IMR-90 (cell line): Measurements from ENCODE around the gene ZC3H12D. TPM values are rescaled to one million over a fixed set of nuclear protein-coding genes. Genes with fewer than 3 reads are reported as not detected.

ENCODE experiments used
- ATAC-seq: fragments of 200-7000 bp; cut with Tn5 transposase; 2 replicates; pipeline ENCODE4 v1.9.1; 2020; ENCODE audit warnings: low read depth, mild to moderate bottlenecking, moderate library complexity
- BruUV-seq: library from RNA; stranded (reverse); fragments of 400-500 nt; replicated peaks from 2 replicates; lab custom pipeline; 2021; lab: Mats Ljungman, UMichigan
- CTCF ChIA-PET: fragments of 300-600 bp; formaldehyde crosslinking; extraction: SDS; loops from one replicate; lab custom pipeline; 2021; ENCODE audit warnings: antibody characterized with exemption; lab: Yijun Ruan, JAX
- POLR2A ChIA-PET: fragments of 300-600 bp; sonication (Branson Sonifier 250); formaldehyde crosslinking; loops from one replicate; lab custom pipeline; 2022; ENCODE audit warnings: antibody characterized with exemption; ENCODE audit not compliant: unreplicated experiment; lab: Charles Lee
- DNase-seq: peaks from one replicate; pipeline ENCODE4 v3.0.0; 2013
- H2AFZ ChIP-seq: replicated peaks from 2 replicates; pipeline ENCODE3; 2013; ENCODE audit warnings: low read length, mild to moderate bottlenecking; ENCODE audit not compliant: poor library complexity
- H2AK5ac ChIP-seq: 2 replicates; pipeline ENCODE4 v1.6.1; 2013; ENCODE audit warnings: low read depth, low read length, inconsistent platforms
- H2AK9ac ChIP-seq: replicated peaks from 2 replicates; pipeline ENCODE3; 2013; ENCODE audit warnings: mild to moderate bottlenecking, low read depth, low read length, moderate library complexity; ENCODE audit not compliant: poor library complexity
- H2BK120ac ChIP-seq: 2 replicates; pipeline ENCODE4 v1.6.1; 2013; ENCODE audit warnings: low read depth, low read length, inconsistent platforms
- H2BK15ac ChIP-seq: 3 replicates; pipeline ENCODE4 v1.6.1; 2013; ENCODE audit warnings: low read depth, low read length, inconsistent platforms
- H2BK20ac ChIP-seq: 2 replicates; pipeline ENCODE4 v1.6.1; 2013; ENCODE audit warnings: low read depth, mild to moderate bottlenecking, inconsistent platforms, low read length, moderate library complexity
- H2BK5ac ChIP-seq: 2 replicates; pipeline ENCODE4 v1.6.1; 2013; ENCODE audit warnings: mild to moderate bottlenecking, low read depth, low read length, inconsistent platforms; ENCODE audit not compliant: poor library complexity, severe bottlenecking
- H3K14ac ChIP-seq: replicated peaks from 2 replicates; pipeline ENCODE4 v1.6.1; 2013; ENCODE audit warnings: low read depth, low read length, inconsistent platforms
- H3K18ac ChIP-seq: 2 replicates; pipeline ENCODE4 v1.6.1; 2013; ENCODE audit warnings: low read depth, low read length, control low read depth
- H3K23ac ChIP-seq: 2 replicates; pipeline ENCODE4 v1.6.1; 2013; ENCODE audit warnings: low read depth, low read length, inconsistent platforms
- H3K27ac ChIP-seq: 2 replicates; pipeline ENCODE4 v1.5.1; 2013; ENCODE audit warnings: mild to moderate bottlenecking, control low read depth, low read length; ENCODE audit not compliant: insufficient read depth
- H3K27me3 ChIP-seq: 2 replicates; pipeline ENCODE4 v1.6.1; 2013; ENCODE audit warnings: low read length; ENCODE audit not compliant: control insufficient read depth, insufficient read depth
- H3K36me3 ChIP-seq: 2 replicates; pipeline ENCODE4 v1.6.1; 2013; ENCODE audit warnings: low read length, mixed read lengths; ENCODE audit not compliant: control insufficient read depth, insufficient read depth
- H3K4ac ChIP-seq: 2 replicates; pipeline ENCODE4 v1.6.1; 2013; ENCODE audit warnings: low read depth, low read length, inconsistent platforms
- H3K4me1 ChIP-seq: 2 replicates; pipeline ENCODE4 v1.6.1; 2013; ENCODE audit warnings: low read length, mixed read lengths; ENCODE audit not compliant: control insufficient read depth, insufficient read depth
- H3K4me2 ChIP-seq: 2 replicates; pipeline ENCODE4 v1.6.1; 2013; ENCODE audit warnings: low read depth, mild to moderate bottlenecking, control low read depth, low read length, moderate library complexity
- H3K4me3 ChIP-seq: 2 replicates; pipeline ENCODE4 v1.5.1; 2013; ENCODE audit warnings: low read depth, mild to moderate bottlenecking, control low read depth, low read length, moderate library complexity; ENCODE audit not compliant: insufficient read depth
- H3K56ac ChIP-seq: 2 replicates; pipeline ENCODE4 v1.6.1; 2013; ENCODE audit warnings: low read length, inconsistent platforms; ENCODE audit not compliant: insufficient read depth; ENCODE audit errors: extremely low read depth
- H3K79me1 ChIP-seq, 2 experiments: 2 replicates each; pipeline ENCODE4 v1.6.1; 2013; ENCODE audit warnings: low read length in 2 of 2, inconsistent platforms in 1 of 2, low read depth in 1 of 2
- H3K9ac ChIP-seq: 2 replicates; pipeline ENCODE4 v1.6.1; 2013; ENCODE audit warnings: low read depth, low read length, control low read depth
- H3K9me1 ChIP-seq: 2 replicates; pipeline ENCODE4 v1.6.1; 2013; ENCODE audit warnings: low read length, inconsistent platforms; ENCODE audit not compliant: insufficient read depth
- H3K9me3 ChIP-seq: 2 replicates; pipeline ENCODE4 v1.6.1; 2013; ENCODE audit warnings: low read length; ENCODE audit not compliant: control insufficient read depth, insufficient read depth
- H4K20me1 ChIP-seq: 2 replicates; pipeline ENCODE4 v1.6.1; 2013; ENCODE audit warnings: low read length, inconsistent platforms; ENCODE audit not compliant: insufficient read depth
- H4K5ac ChIP-seq: 2 replicates; pipeline ENCODE4 v1.6.1; 2013; ENCODE audit warnings: mild to moderate bottlenecking, low read depth, low read length, control low read depth
- H4K8ac ChIP-seq, 2 experiments: 2 replicates each; pipeline ENCODE4 v1.6.1; 2013; ENCODE audit warnings: low read depth in 2 of 2, low read length in 2 of 2, control low read depth in 1 of 2, inconsistent platforms in 1 of 2
- H4K91ac ChIP-seq: 2 replicates; pipeline ENCODE4 v1.6.1; 2013; ENCODE audit warnings: low read depth, low read length, inconsistent platforms; ENCODE audit not compliant: insufficient read depth
- BHLHE40 ChIP-seq: fragments of 150-350 bp; IDR thresholded peaks from 2 replicates; pipeline ENCODE4 v1.6.1; 2016; ENCODE audit warnings: mild to moderate bottlenecking, low read depth, low read length
- CEBPB ChIP-seq: IDR thresholded peaks from 2 replicates; pipeline ENCODE4 v1.6.1; 2012; ENCODE audit warnings: low read depth, low read length, improper control_type of control experiment
- CHD1 ChIP-seq: IDR thresholded peaks from 2 replicates; pipeline ENCODE4 v1.6.1; 2012; ENCODE audit warnings: low read depth, low read length, improper control_type of control experiment
- FOS ChIP-seq: fragments of 150-350 bp; IDR thresholded peaks from 2 replicates; pipeline ENCODE4 v1.6.1; 2016; ENCODE audit warnings: low read depth, low read length
- MAFK ChIP-seq: IDR thresholded peaks from 2 replicates; pipeline ENCODE4 v1.6.1; 2012; ENCODE audit warnings: low read depth, low read length, improper control_type of control experiment
- MAZ ChIP-seq: IDR thresholded peaks from 2 replicates; pipeline ENCODE4 v1.6.1; 2012; ENCODE audit warnings: low read depth, mild to moderate bottlenecking, low read length, improper control_type of control experiment, moderate library complexity, borderline replicate concordance
- MXI1 ChIP-seq: IDR thresholded peaks from 2 replicates; pipeline ENCODE4 v1.6.1; 2012; ENCODE audit warnings: low read depth, mild to moderate bottlenecking, low read length, moderate library complexity, borderline replicate concordance
- NFE2L2 ChIP-seq: fragments of 150-350 bp; IDR thresholded peaks from 2 replicates; pipeline ENCODE4 v1.6.1; 2016; ENCODE audit warnings: low read depth, mild to moderate bottlenecking, low read length
- RCOR1 ChIP-seq: IDR thresholded peaks from 2 replicates; pipeline ENCODE4 v1.6.1; 2012; ENCODE audit warnings: mild to moderate bottlenecking, low read length, improper control_type of control experiment; ENCODE audit not compliant: insufficient replicate concordance
- RFX5 ChIP-seq: IDR thresholded peaks from 2 replicates; pipeline ENCODE4 v1.8.0; 2012; ENCODE audit warnings: low read depth, mild to moderate bottlenecking, low read length, moderate library complexity
- SMC3 ChIP-seq: fragments of 150-350 bp; IDR thresholded peaks from 2 replicates; pipeline ENCODE4 v1.6.1; 2016; ENCODE audit warnings: low read depth, mild to moderate bottlenecking, antibody characterized with exemption, low read length, moderate library complexity
- WGBS, 2 experiments: methylation state at CpG; one replicate each; pipeline versions ENCODE4 v1.1.5 to v1.1.7; 2013; ENCODE audit warnings: missing lambda C conversion rate in 2 of 2; ENCODE audit not compliant: insufficient read length in 1 of 2; ENCODE audit errors: extremely low coverage in 2 of 2; 5-methylcytosine and 5-hydroxymethylcytosine counted together
- dilution Hi-C: fragments of 300-500 bp; cut with HindIII; formaldehyde crosslinking; loops from one replicate; pipeline ENCODE4 v1.14.3; 2018; ENCODE audit warnings: low sequenced_read_pairs; ENCODE audit not compliant: unreplicated experiment
- in situ Hi-C: fragments of 300-500 bp; cut with MboI; formaldehyde crosslinking; loops from 3 replicates; pipeline ENCODE4 v1.14.3; 2019; ENCODE audit warnings: low sequenced_read_pairs, inconsistent platforms, mixed read lengths
- intact Hi-C: fragments of 100-400 bp; cut with micrococcal nuclease; formaldehyde crosslinking; loops from 2 replicates; pipeline ENCODE4 v1.10.0; 2022
- polyA plus RNA-seq, 3 experiments: library from polyadenylated mRNA; depleted of rRNA; stranded (reverse); fragments of >200 nt; gene quantifications; 2 replicates each; pipeline ENCODE4 v1.2.3, GENCODE V29; 2012; ENCODE audit warnings: low replicate concordance in 1 of 3
- total RNA-seq: library from RNA; depleted of rRNA; stranded (reverse); fragments of >200 nt; gene quantifications from 2 replicates; pipeline ENCODE4 v1.2.3, GENCODE V29; 2012
- TF ChIP-seq, protein P1 (sequence below): fragments of 150-350 bp; IDR thresholded peaks from 2 replicates; pipeline ENCODE4 v1.6.1; 2016; ENCODE audit warnings: low read depth, mild to moderate bottlenecking, low read length, moderate library complexity, borderline replicate concordance

Gene ZC3H12D
- total and polyA plus RNA-seq, 2 of the 4 experiments (the other 2 are of a cell fraction) = under 0.01 to 0.12 TPM

DNA sequence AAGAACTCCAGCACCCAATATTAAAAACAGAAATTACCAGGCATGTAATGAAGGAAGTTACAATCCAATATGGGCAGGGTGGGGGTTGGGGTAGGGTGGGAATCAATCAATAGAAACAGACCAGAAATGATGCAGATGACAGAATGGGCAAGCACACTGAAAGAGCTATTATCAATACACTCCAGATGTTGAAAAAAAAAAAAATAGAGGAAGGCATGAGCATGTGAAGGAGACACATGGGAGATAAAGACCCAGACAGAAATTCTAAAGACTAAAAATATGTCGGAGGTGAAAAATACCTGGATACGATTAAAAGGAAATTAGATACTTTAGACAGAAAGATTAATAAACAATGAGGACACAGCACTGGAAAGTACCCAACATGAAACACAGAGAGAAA lies 19.1 kb upstream of the ZC3H12D start:
- H2BK20ac ChIP-seq = no peak overlapping the region
- no peaks in the 10 kb centered on the region for H3K4me1 ChIP-seq
- no peak overlapping the region for H2AK9ac ChIP-seq
- no peak overlapping the region for H3K4me2 ChIP-seq
- H2BK15ac ChIP-seq = no peak overlapping the region
- POLR2A ChIA-PET = no interaction called here
- no peak overlapping the region for H3K9ac ChIP-seq
- H2BK5ac ChIP-seq = no peak overlapping the region
- no TSS peak for BruUV-seq
- H3K27ac ChIP-seq = no peak overlapping the region
- TF ChIP-seq SMC3 (no peak), MAZ (no peak), RFX5 (no peak), RCOR1 (no peak), BHLHE40 (no peak), MXI1 (no peak), MAFK (no peak), NFE2L2 (no peak), FOS (no peak), CEBPB (no peak), CHD1 (no peak)
- TF ChIP-seq, protein P1, sequence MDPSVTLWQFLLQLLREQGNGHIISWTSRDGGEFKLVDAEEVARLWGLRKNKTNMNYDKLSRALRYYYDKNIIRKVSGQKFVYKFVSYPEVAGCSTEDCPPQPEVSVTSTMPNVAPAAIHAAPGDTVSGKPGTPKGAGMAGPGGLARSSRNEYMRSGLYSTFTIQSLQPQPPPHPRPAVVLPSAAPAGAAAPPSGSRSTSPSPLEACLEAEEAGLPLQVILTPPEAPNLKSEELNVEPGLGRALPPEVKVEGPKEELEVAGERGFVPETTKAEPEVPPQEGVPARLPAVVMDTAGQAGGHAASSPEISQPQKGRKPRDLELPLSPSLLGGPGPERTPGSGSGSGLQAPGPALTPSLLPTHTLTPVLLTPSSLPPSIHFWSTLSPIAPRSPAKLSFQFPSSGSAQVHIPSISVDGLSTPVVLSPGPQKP = no peak
- CTCF ChIA-PET = no interaction called here
- H4K91ac ChIP-seq = no peak overlapping the region
- intact Hi-C loops (no loop called here), in situ Hi-C loops (no loop called here), dilution Hi-C loops (no loop called here)
- H2AK5ac ChIP-seq = no peak overlapping the region
- WGBS, 2 experiments = no CpG with 5 or more reads among the region's 2 CpGs
- peaks cover 2% of the 10 kb centered on the region; the same call in 1 of the 2 replicates for H3K36me3 ChIP-seq
- no peak overlapping the region for H3K14ac ChIP-seq
- H4K20me1 ChIP-seq = no peaks in the 10 kb centered on the region; the same call in 1 of the 2 replicates
- ATAC-seq (no peak), DNase-seq (no peak)
- no peaks in the 10 kb centered on the region for H3K9me3 ChIP-seq
- H2BK120ac ChIP-seq = no peak overlapping the region
- H4K8ac ChIP-seq = no peak overlapping the region
- H3K27me3 ChIP-seq = no peaks in the 10 kb centered on the region
- no peaks in the 10 kb centered on the region for H3K9me1 ChIP-seq
- no peak overlapping the region for H3K18ac ChIP-seq
- no peak overlapping the region for H2AFZ ChIP-seq
- no peak overlapping the region for H3K4me3 ChIP-seq
- H3K4ac ChIP-seq = no peak overlapping the region
- H3K56ac ChIP-seq = no peak overlapping the region
- no peak overlapping the region for H4K5ac ChIP-seq
- peaks cover 5 to 13% of the 10 kb centered on the region in 2 experiments for H3K79me1 ChIP-seq
- no peak overlapping the region for H3K23ac ChIP-seq
